HG03175 (cell line): ENCODE results near the gene CLTA.
"Not testable (repeated sequence)": the region's sequence is repeated elsewhere in the genome, so short reads cannot be mapped to it uniquely, and the experiment has no call there.

Experiments used
- ATAC-seq: cut with Tn5 transposase; IDR thresholded peaks from one replicate; pipeline ENCODE4 v1.9.1; 2021; ENCODE audit warnings: mild to moderate bottlenecking, moderate library complexity; ENCODE audit not compliant: unreplicated experiment

The CLTA gene

GRCh38 chr9:36180243-36180642, 10.5 kb upstream of the CLTA start:
- ATAC-seq, result not testable (repeated sequence)

- ATAC-seq, result no peak
Observed at GRCh38 chr9:36187414-36187813, 3.3 kb upstream of the CLTA start.

- ATAC-seq, result no peak
Observed at GRCh38 chr9:36188212-36188611, 2.5 kb upstream of the CLTA start.

GRCh38 chr9:36189976-36190375, 745 bp upstream of the CLTA start:
- no peak for ATAC-seq

GRCh38 chr9:36191290-36191645, 547 bp downstream of the CLTA start:
- ATAC-seq, result peak; percentile 6

GRCh38 chr9:36191686-36192085, 965 bp downstream of the CLTA start:
- ATAC-seq, result no peak

- ATAC-seq, result no peak
Observed at GRCh38 chr9:36192196-36192595, 1.5 kb downstream of the CLTA start.

- ATAC-seq, result no peak
Observed at GRCh38 chr9:36193023-36193422, 2.3 kb downstream of the CLTA start.

- ATAC-seq, result no peak
Observed at GRCh38 chr9:36194326-36195000, 3.7 kb downstream of the CLTA start.

GRCh38 chr9:36204906-36205547, 14.3 kb downstream of the CLTA start:
- ATAC-seq, result no peak

GRCh38 chr9:36207016-36207415, 16.3 kb downstream of the CLTA start:
- ATAC-seq, result no peak

- no peak for ATAC-seq
Observed at GRCh38 chr9:36207546-36208012, 16.9 kb downstream of the CLTA start.

GRCh38 chr9:36208521-36209253, 18.0 kb downstream of the CLTA start:
- ATAC-seq, result no peak

- ATAC-seq, result no peak
Observed at GRCh38 chr9:36210722-36211121, 20.0 kb downstream of the CLTA start.

- no peak for ATAC-seq
Observed at GRCh38 chr9:36211510-36211909, 20.8 kb downstream of the CLTA start.

GRCh38 chr9:36213387-36213786, 22.7 kb downstream of the CLTA start:
- no peak for ATAC-seq

- ATAC-seq, result no peak
Observed at GRCh38 chr9:36213989-36214388, 23.3 kb downstream of the CLTA start.

GRCh38 chr9:36214571-36214970, 23.9 kb downstream of the CLTA start:
- no peak for ATAC-seq

- no peak for ATAC-seq
Observed at GRCh38 chr9:36217256-36217968, 26.7 kb downstream of the CLTA start.

GRCh38 chr9:36218011-36218410, 27.3 kb downstream of the CLTA start:
- no peak for ATAC-seq

- no peak for ATAC-seq
Observed at GRCh38 chr9:36218411-36218901, 27.7 kb downstream of the CLTA start.
